ENCODE data around the gene PCNT. TPM values are rescaled to one million over a fixed set of nuclear protein-coding genes. Genes with fewer than 3 reads are reported as not detected.

The PCNT gene
- total RNA-seq, 1 experiment from 2014 or later, result 39.6 TPM

DNA sequence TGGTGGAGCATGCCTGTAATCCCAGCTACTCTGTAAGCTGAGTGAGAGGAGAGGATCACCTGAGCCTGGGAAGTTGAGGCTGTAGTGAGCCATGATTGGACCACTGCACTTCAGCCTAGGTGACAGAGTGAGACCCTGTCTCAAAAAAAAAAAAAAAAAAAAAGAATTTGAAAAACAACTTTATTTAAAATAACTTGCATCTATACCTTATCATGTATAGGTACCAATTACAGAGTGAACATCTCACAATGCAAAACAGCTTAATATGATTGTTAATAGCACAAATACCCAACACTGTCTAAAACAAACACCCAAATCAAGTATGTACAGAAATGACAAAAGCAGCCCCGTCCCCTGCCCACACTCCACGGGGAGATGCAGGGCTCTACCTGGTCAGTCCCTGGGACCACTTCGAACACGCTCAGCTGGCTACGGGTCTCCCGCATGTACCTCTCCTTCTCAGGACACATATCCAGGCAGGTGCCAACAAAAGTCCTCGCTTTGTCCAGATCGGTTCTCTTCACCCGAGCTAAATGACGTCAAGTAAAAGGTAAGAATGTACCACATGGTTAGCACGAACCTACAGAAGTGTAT, 49.1 kb upstream of the PCNT start:
- H3K27me3 ChIP-seq (ENCODE audit: insufficient read depth, low read length), result no peaks in the 10 kb centered on the region
- no peak overlapping the region for H2BK20ac ChIP-seq (ENCODE audit: low read depth, low read length, poor library complexity, severe bottlenecking)
- Mint-ChIP-seq H3K27me3 (ENCODE audit: low read depth) (no peaks in the 10 kb centered on the region), H3K27ac (no peak overlapping the region), H3K9me3 (no peaks in the 10 kb centered on the region), H3K4me3 (no peak overlapping the region), H3K4me1 (no peaks in the 10 kb centered on the region), H3K36me3 (ENCODE audit: insufficient read depth in 1 of 3, low read depth in 3 of 3) (peaks cover 50 to 92% (median 75%) of the 10 kb centered on the region in 3 experiments; a peak in 6 of 7 replicates)
- DNase-seq, result no peak
- H3K4me2 ChIP-seq (ENCODE audit: insufficient read depth, insufficient read length, low read length), result no peak overlapping the region
- no peak overlapping the region for H4K8ac ChIP-seq (replicated peaks; ENCODE audit: insufficient read length, low read depth, low read length)
- peaks cover 3% of the 10 kb centered on the region for H3K79me1 ChIP-seq (ENCODE audit: insufficient read depth, low read depth, low read length, poor library complexity, severe bottlenecking)
- no peak overlapping the region for H2AK5ac ChIP-seq (ENCODE audit: insufficient read length, low read length)
- H3K4me1 ChIP-seq (ENCODE audit: insufficient read depth, low read length), result no peaks in the 10 kb centered on the region
- no peak overlapping the region for H2BK15ac ChIP-seq (ENCODE audit: low read depth, low read length)
- H3K4ac ChIP-seq (ENCODE audit: low read depth, low read length), result no peak overlapping the region
- no peaks in the 10 kb centered on the region for H3K23me2 ChIP-seq (ENCODE audit: insufficient read length, low read depth, low read length, poor library complexity, severe bottlenecking)
- H3K9ac ChIP-seq (ENCODE audit: extremely low read depth, insufficient read length, low read length), result no peak overlapping the region
- no peak overlapping the region for H3K56ac ChIP-seq (ENCODE audit: insufficient read length, low read depth, low read length)
- TF ChIP-seq CTCF (conservative IDR thresholded peaks at IDR 0.05), result no peak
- H2AFZ ChIP-seq (ENCODE audit: low read length), result no peak overlapping the region
- no peak overlapping the region for H2BK5ac ChIP-seq (ENCODE audit: insufficient read length, low read length)
- H3K18ac ChIP-seq (ENCODE audit: insufficient read length, low read depth, low read length), result no peak overlapping the region
- H4K91ac ChIP-seq (ENCODE audit: insufficient read length, low read depth, low read length), result no peak overlapping the region
- no peak overlapping the region for H3K14ac ChIP-seq (ENCODE audit: insufficient read depth, low read length)
- no CpG with 5 or more reads among the region's 11 CpGs for WGBS (ENCODE audit: extremely low coverage, insufficient read length, low lambda C conversion rate)
- H4K5ac ChIP-seq (ENCODE audit: insufficient read length, low read depth, low read length), result no peak overlapping the region
- no peaks in the 10 kb centered on the region for H4K20me1 ChIP-seq (ENCODE audit: control insufficient read depth, insufficient read depth, insufficient read length)
- H3K23ac ChIP-seq (ENCODE audit: insufficient read length, low read depth, low read length), result no peak overlapping the region
- no peak overlapping the region for H3K27ac ChIP-seq (ENCODE audit: insufficient read length, low read depth, low read length)
- no peaks in the 10 kb centered on the region for H3K9me3 ChIP-seq (ENCODE audit: control insufficient read depth, low read depth, low read length)
- H3T11ph ChIP-seq (ENCODE audit: low read length), result no peak overlapping the region
- H2BK120ac ChIP-seq (ENCODE audit: low read depth, low read length, poor library complexity, severe bottlenecking), result no peak overlapping the region
- no peaks in the 10 kb centered on the region for H3K79me2 ChIP-seq (ENCODE audit: insufficient read depth, low read length)
- no peak overlapping the region for H2BK12ac ChIP-seq (ENCODE audit: insufficient read length, low read depth, low read length)

Data from H9 (cell line).